Duodenal mucosa (tissue), 2 donors: ENCODE data around the gene RXRB.
A peak's percentile ranks its signal among the peaks of the same experiment; 100 is the strongest.

Experiments
- H3K27ac ChIP-seq: one replicate; pipeline ENCODE4 v1.7.0; 2013; ENCODE audit warnings: low read depth, low read length
- H3K27me3 ChIP-seq, 2 donors: one replicate each; pipeline ENCODE4 v1.7.0; 2013; ENCODE audit warnings: low read length in 2 of 2, control low read depth in 1 of 2; ENCODE audit not compliant: insufficient read depth in 2 of 2, control insufficient read depth in 1 of 2
- H3K36me3 ChIP-seq, 2 donors: one replicate each; pipeline ENCODE4 v1.7.0; 2013; ENCODE audit warnings: low read length in 2 of 2, control low read depth in 1 of 2; ENCODE audit not compliant: insufficient read depth in 2 of 2, control insufficient read depth in 1 of 2
- H3K4me1 ChIP-seq, 2 donors: one replicate each; pipeline ENCODE4 v1.7.0; 2013; ENCODE audit warnings: low read length in 2 of 2, control low read depth in 1 of 2; ENCODE audit not compliant: insufficient read depth in 2 of 2, control insufficient read depth in 1 of 2
- H3K4me3 ChIP-seq, 2 donors: one replicate each; pipeline ENCODE4 v1.7.0; 2013; ENCODE audit warnings: low read length in 2 of 2, low read depth in 1 of 2
- H3K9ac ChIP-seq, 2 donors: one replicate each; pipeline ENCODE4 v1.7.0; 2013; ENCODE audit warnings: low read length in 2 of 2, low read depth in 1 of 2
- H3K9me3 ChIP-seq, 2 donors: one replicate each; pipeline ENCODE4 v1.7.0; 2013; ENCODE audit warnings: low read length in 2 of 2, control low read depth in 1 of 2; ENCODE audit not compliant: control insufficient read depth in 1 of 2

RXRB gene

DNA sequence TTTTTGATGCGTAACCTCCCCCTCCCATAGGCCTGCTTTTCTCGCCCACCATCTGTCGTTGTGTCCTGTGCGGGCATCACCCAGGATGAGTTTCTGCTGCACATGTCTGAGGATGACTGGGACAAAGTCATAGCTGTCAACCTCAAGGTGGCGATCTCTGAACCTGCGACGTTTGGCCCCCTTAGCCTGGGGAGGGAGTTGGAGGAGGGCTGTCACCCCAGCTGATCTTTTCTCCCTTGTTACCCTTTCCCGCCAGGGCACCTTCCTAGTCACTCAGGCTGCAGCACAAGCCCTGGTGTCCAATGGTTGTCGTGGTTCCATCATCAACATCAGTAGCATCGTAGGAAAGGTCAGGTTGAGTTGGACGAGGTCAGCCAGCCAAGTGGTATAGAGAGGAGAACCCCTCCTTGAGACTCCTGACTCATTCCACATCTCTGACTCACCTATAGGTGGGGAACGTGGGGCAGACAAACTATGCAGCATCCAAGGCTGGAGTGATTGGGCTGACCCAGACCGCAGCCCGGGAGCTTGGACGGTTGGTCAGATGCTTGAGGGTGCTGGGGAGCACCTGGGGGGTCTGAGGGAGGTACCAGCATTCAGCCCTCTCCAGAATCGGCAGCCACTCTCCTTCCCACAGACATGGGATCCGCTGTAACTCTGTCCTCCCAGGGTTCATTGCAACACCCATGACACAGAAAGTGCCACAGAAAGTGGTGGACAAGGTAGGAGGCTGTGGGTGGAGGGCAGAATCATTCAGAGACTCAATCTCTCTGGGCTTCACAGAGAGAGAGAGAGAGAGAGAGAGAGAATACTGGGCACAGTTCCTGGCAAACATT, 4.9 kb upstream of the RXRB start:
- Histone ChIP-seq H3K4me3 (peak overlapping the region; percentile 88 to 90), H3K9me3 (no peaks in the 10 kb centered on the region), H3K27me3 (no peaks in the 10 kb centered on the region), H3K4me1 (peaks cover 44 to 46% of the 10 kb centered on the region in 2 donors), H3K9ac (peak overlapping the region; percentile 63 to 76), H3K36me3 (peaks cover 19 to 33% of the 10 kb centered on the region in 2 donors), H3K27ac (no peak overlapping the region)

DNA sequence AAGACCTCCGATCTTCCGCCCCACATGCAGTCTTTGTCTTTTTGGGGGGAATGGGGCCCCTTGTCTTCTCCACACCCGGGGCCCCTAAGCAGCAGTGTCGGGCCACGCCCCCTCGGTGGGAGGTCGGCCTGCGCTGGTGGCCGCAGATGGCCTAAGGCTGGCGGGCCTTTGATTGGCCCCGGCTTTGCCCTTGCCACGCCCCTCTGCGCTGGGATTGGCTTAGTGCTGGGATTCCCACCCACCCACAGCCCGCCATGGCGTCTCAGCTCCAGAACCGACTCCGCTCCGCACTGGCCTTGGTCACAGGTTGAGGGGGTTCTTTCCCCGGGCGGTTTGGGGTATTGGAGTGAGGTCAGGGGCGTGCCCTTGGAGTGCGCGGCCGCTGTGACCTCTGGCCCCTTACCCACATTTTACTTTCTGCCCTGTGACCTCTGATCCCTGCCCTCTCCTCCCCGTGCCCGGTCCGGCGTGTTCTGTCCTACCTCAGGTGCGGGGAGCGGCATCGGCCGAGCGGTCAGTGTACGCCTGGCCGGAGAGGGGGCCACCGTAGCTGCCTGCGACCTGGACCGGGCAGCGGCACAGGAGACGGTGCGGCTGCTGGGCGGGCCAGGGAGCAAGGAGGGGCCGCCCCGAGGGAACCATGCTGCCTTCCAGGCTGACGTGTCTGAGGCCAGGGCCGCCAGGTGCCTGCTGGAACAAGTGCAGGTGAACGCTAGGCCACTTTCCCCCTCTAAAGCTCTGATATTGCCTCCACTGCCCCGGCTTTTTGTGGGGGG, 4.1 kb upstream of the RXRB start, which contains the start of gene HSD17B8:
HSD17B8 (plus strand) TSS at position 241 of the 776 bp plus-strand sequence; CDS start at position 255, 14 bp downstream.
- Histone ChIP-seq H3K9ac (peak within 1 kb of the TSS; percentile 63 to 76), H3K4me3 (peak within 1 kb of the TSS; percentile 88 to 90), H3K36me3 (peaks cover 19 to 25% of the 10 kb centered on the region in 2 donors), H3K27ac (peak within 1 kb of the TSS; percentile 30), H3K4me1 (peaks cover 45 to 48% of the 10 kb centered on the region in 2 donors), H3K27me3 (no peaks in the 10 kb centered on the region), H3K9me3 (no peaks in the 10 kb centered on the region)

DNA sequence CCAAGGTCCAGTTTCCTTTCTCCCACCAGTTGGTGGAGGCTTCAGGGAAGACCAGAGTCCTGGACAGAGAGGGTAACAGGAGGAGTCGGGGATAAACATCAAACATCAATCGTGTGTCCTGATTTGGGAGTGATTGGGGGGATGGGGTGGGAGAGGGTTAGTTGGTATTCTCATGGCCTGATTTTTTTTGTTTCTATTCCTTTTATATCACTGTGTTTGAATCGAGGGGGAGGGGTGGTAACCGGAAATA, 3.6 kb upstream of the RXRB start:
- Histone ChIP-seq H3K27ac (no peak overlapping the region), H3K4me3 (peak overlapping the region; percentile 88 to 90), H3K36me3 (peaks cover 19 to 23% of the 10 kb centered on the region in 2 donors), H3K9ac (peak overlapping the region in 1 of 2 donors; percentile 76), H3K27me3 (no peaks in the 10 kb centered on the region), H3K9me3 (no peaks in the 10 kb centered on the region), H3K4me1 (peaks cover 50 to 52% of the 10 kb centered on the region in 2 donors)

DNA sequence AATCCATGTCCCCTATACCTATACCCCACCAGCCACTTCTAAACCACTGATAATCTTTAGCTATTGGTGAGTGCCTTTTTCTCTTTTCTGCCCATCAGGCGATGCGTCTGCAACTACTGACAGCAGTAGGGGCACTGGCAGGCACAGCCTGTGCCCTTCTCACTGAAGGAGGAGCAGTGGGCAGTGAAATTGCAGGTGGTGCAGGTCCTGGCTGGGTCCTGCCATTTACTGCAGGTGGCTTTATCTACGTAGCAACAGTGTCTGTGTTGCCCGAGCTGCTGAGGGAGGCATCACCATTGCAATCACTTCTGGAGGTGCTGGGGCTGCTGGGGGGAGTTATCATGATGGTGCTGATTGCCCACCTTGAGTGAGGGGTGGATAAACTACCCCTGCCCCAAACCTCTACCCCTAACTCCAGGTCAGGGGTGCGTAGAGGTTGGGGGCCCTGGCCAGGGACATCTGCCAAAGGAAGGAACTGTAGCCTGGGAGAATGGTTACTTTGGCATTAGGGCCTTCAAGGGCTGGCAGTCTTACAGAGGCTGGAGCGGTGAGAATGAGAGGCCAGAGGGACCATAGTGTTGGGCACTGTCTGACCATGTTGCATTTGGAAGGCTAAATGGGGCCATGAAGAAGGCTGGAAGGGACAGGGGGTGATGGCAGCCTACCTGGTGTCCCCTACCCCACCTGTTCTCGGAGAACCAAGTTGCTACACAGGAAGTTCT, 3.1 kb upstream of the RXRB start:
- Histone ChIP-seq H3K9ac (no peak overlapping the region), H3K9me3 (no peaks in the 10 kb centered on the region), H3K4me1 (peaks cover 48 to 53% of the 10 kb centered on the region in 2 donors), H3K4me3 (peak overlapping the region; percentile 88 to 90), H3K27me3 (no peaks in the 10 kb centered on the region), H3K36me3 (peaks cover 19 to 23% of the 10 kb centered on the region in 2 donors), H3K27ac (no peak overlapping the region)

DNA sequence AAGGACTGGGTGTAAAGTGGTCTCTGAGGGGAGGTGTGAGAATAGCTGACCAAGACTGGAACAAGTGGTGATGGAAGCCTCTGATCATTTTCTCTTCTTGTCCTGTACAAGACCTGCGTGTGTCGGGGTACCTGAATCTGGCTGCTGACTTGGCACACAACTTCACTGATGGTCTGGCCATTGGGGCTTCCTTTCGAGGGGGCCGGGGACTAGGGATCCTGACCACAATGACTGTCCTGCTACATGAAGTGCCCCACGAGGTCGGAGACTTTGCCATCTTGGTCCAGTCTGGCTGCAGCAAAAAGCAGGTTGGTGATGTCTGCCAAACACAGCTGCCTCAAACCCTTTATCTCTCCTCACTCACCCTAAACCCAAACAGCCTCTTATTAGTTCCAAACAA, 2.3 kb upstream of the RXRB start:
- no peak overlapping the region for H3K27ac ChIP-seq
- H3K4me1 ChIP-seq = peaks cover 56 to 60% of the 10 kb centered on the region in 2 donors
- no peaks in the 10 kb centered on the region for H3K27me3 ChIP-seq
- H3K9me3 ChIP-seq = no peaks in the 10 kb centered on the region
- H3K36me3 ChIP-seq = peaks cover 19 to 23% of the 10 kb centered on the region in 2 donors
- peak overlapping the region in 1 of 2 donors; percentile 98 for H3K9ac ChIP-seq
- H3K4me3 ChIP-seq = peak overlapping the region in 1 of 2 donors; percentile 98

DNA sequence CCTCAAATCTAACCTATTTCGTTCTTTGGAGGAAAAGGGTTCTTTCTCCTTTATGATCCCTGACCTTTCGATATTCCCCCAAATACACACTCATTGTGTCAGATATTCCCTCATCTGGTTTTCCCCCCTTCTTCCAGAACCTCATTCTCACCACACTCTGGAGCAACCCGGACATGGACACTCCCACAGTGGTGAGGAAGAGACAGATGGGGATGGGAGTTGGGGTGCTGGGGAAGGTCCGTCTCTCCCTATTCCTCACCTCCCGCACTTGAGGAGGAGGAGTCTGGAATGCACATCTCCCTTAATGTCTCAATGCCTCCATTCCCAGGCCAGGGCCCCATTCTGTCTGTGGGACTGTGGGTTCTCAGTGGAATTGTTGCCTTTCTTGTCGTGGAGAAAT, 1.5 kb upstream of the RXRB start:
- no peak overlapping the region for H3K27ac ChIP-seq
- H3K9ac ChIP-seq = peak overlapping the region; percentile 94 to 98

DNA sequence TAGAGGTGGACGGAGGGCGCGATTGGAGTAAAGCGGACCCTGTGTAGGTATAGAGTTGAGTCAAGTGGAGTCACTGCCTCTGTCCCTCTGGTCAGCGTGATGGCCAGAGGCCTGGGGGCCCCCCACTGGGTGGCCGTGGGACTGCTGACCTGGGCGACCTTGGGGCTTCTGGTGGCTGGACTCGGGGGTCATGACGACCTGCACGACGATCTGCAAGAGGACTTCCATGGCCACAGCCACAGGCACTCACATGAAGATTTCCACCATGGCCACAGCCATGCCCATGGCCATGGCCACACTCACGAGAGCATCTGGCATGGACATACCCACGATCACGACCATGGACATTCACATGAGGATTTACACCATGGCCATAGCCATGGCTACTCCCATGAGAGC, 681 bp upstream of the RXRB start:
- Histone ChIP-seq H3K36me3 (peaks cover 27 to 30% of the 10 kb centered on the region in 2 donors), H3K4me1 (peaks cover 57 to 59% of the 10 kb centered on the region in 2 donors), H3K27ac (peak overlapping the region; percentile 98)

More for the DNA sequence above, 1.5 kb upstream of the RXRB start:
- Histone ChIP-seq H3K27me3 (no peaks in the 10 kb centered on the region), H3K36me3 (peaks cover 23% of the 10 kb centered on the region in 2 donors), H3K4me1 (peaks cover 57 to 59% of the 10 kb centered on the region in 2 donors), H3K4me3 (peak overlapping the region; percentile 93 to 98), H3K9me3 (no peaks in the 10 kb centered on the region)

DNA sequence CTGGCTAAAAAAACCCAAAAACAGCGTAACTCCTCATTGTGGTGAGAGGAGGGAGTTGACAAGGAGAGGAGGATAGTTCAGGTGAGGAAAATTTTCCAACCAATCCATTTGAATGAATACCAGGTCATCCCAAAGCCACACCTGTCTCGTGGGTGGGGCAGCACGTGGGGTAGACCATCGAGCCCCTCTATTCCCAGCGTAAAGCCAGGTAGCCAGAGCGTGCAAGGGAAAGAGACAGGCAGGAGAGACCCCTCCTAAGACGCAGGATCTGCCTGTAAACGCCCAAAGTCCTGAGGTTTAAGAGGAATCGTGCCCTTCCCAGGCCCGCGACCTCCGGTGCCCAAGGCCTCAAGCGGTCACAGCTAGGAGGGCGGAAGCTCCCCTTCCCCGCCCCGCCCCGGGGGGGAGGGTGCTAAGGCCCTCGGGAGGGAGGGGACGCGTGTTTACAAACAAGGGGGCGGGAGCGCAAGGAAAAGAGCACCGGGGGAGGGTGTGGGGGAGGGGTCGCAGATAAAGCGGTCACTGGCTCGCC, 712 bp downstream of the RXRB start:
- peaks cover 41 to 44% of the 10 kb centered on the region in 2 donors for H3K36me3 ChIP-seq
- H3K27ac ChIP-seq = peak overlapping the region; percentile 98
- peaks cover 48 to 49% of the 10 kb centered on the region in 2 donors for H3K4me1 ChIP-seq
- peak overlapping the region; percentile 93 to 98 for H3K4me3 ChIP-seq
- no peaks in the 10 kb centered on the region for H3K27me3 ChIP-seq
- peak overlapping the region; percentile 94 to 98 for H3K9ac ChIP-seq
- H3K9me3 ChIP-seq = no peaks in the 10 kb centered on the region

More for the DNA sequence above, 681 bp upstream of the RXRB start:
- Histone ChIP-seq H3K4me3 (peak overlapping the region; percentile 93 to 98), H3K27me3 (no peaks in the 10 kb centered on the region), H3K9ac (peak overlapping the region; percentile 94 to 98), H3K9me3 (no peaks in the 10 kb centered on the region)

DNA sequence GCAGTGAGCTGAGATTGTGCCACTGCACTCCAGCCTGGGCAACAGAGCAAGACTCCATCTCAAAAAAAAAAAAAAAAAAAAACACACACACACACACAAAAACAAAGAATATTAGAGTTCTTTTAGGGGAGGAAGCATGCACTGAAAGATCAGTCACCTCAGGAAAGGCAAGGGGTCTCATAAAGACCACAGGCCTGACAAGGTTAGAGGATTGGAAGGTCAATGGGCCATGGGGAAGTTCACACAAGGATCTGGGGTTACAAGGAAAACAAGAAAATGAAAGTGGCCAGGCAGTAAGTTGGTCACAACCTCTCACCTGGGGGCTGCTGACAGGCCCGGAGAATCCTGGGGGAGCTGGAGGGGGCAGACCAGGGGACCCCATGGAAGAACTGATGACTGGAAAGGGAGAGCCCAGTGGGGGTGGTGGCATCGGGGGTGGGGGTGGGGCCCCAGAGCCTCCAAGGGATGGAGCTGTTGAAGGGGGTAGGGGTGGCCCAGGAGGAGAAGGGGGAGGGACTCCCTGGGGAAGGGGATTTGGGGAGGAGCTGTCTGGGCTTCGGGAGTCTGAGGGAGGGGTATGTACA, 1.5 kb downstream of the RXRB start:
- Histone ChIP-seq H3K9ac (peak overlapping the region in 1 of 2 donors; percentile 98), H3K27ac (no peak overlapping the region), H3K4me1 (peaks cover 44 to 45% of the 10 kb centered on the region in 2 donors), H3K36me3 (peaks cover 49 to 51% of the 10 kb centered on the region in 2 donors), H3K27me3 (no peaks in the 10 kb centered on the region), H3K9me3 (no peaks in the 10 kb centered on the region), H3K4me3 (peak overlapping the region; percentile 93 to 98)
